Panc1 (cell line): ENCODE measurements around the gene ASPSCR1.

Experiments used
- CTCF ChIP-seq: fragments of 450-650 bp; IDR thresholded peaks from 2 replicates; pipeline ENCODE4 v1.5.1; 2017; ENCODE audit warnings: mild to moderate bottlenecking
- POLR2AphosphoS5 ChIP-seq: IDR thresholded peaks from 2 replicates; pipeline ENCODE4 v1.6.1; 2012; ENCODE audit warnings: mild to moderate bottlenecking, low read depth, low read length, moderate library complexity
- SIN3A ChIP-seq: IDR thresholded peaks from 2 replicates; pipeline ENCODE4 v1.6.1; 2012; ENCODE audit warnings: low read depth, mild to moderate bottlenecking, low read length, moderate library complexity, borderline replicate concordance; ENCODE audit not compliant: insufficient read depth
- TCF7L2 ChIP-seq: IDR thresholded peaks from 2 replicates; pipeline ENCODE4 v1.6.1; 2011; ENCODE audit warnings: mild to moderate bottlenecking, low read depth, low read length, inconsistent platforms

GRCh38 chr17:81931189-81931556, 46.3 kb upstream of the ASPSCR1 start:
- TF ChIP-seq CTCF (no peak), POLR2AphosphoS5 (no peak), TCF7L2 (no peak), SIN3A (no peak)
